HepG2 (cell line): ENCODE measurements around the gene ELAC2. TPM values are rescaled to one million over a fixed set of nuclear protein-coding genes. Genes with fewer than 3 reads are reported as not detected.

Experiments
- ATAC-seq: fragments of 200-7000 bp; cut with Tn5 transposase; 3 replicates; pipeline ENCODE4 v1.9.1; 2020; ENCODE audit warnings: mild to moderate bottlenecking, moderate library complexity
- BruUV-seq: library from RNA; stranded (reverse); fragments of 400-500 nt; replicated peaks from 2 replicates; lab custom pipeline; 2021; lab: Mats Ljungman, UMichigan
- CTCF ChIA-PET: fragments of 300-600 bp; formaldehyde crosslinking; extraction: SDS; loops from one replicate; lab custom pipeline; 2021; ENCODE audit warnings: low total read pairs, inconsistent platforms, low intra/inter-chr PET ratio; lab: Yijun Ruan, JAX
- POLR2A ChIA-PET: fragments of 350-600 bp; sonication (Branson Sonifier 250); formaldehyde crosslinking; loops from one replicate; lab custom pipeline; 2020; ENCODE audit warnings: antibody characterized with exemption, inconsistent platforms; lab: Yijun Ruan, JAX
- DNase-seq: peaks from one replicate; pipeline ENCODE4 v3.0.0-alpha.2; 2015; ENCODE audit warnings: low spot score
- FAIRE-seq: peaks from 3 replicates; lab custom pipeline; 2011; peaks lifted over from hg19 to GRCh38; lab: Jason Lieb, UNC
- H2AFZ ChIP-seq: one replicate; pipeline ENCODE4 v1.6.1; 2011; ENCODE audit warnings: low read length, inconsistent platforms
- H3K27ac ChIP-seq: fragments of 300-600 bp; 3 replicates; pipeline ENCODE4 v1.8.0; 2011; ENCODE audit warnings: mixed run types, mild to moderate bottlenecking, mixed read lengths, low read length, inconsistent platforms; ENCODE audit not compliant: insufficient read depth; ENCODE audit errors: extremely low read length
- H3K27me3 ChIP-seq, 2 experiments: fragments of 200-600 bp in 1 of 2; 2 replicates in 1 of 2; 3 replicates in 1 of 2; pipeline versions ENCODE4 v1.6.0 to v1.8.0; 2011; ENCODE audit warnings: low read length in 2 of 2, mild to moderate bottlenecking in 2 of 2, moderate library complexity in 2 of 2, inconsistent platforms in 1 of 2; ENCODE audit not compliant: insufficient read depth in 2 of 2, control insufficient read depth in 1 of 2
- H3K36me3 ChIP-seq, 2 experiments: fragments of 200-600 bp in 1 of 2; replicated peaks in 1 of 2; 2 replicates in 1 of 2; 3 replicates in 1 of 2; pipeline versions ENCODE4 v1.5.1 to v1.8.0; 2011; ENCODE audit warnings: low read length in 2 of 2, inconsistent platforms in 1 of 2; ENCODE audit not compliant: insufficient read depth in 2 of 2, control insufficient read depth in 1 of 2
- H3K4me1 ChIP-seq: 2 replicates; pipeline ENCODE4 v1.5.1; 2012; ENCODE audit warnings: low read length, inconsistent platforms; ENCODE audit not compliant: insufficient read depth
- H3K4me2 ChIP-seq: 2 replicates; pipeline ENCODE4 v1.6.0; 2011; ENCODE audit warnings: low read depth, low read length, inconsistent platforms
- H3K4me3 ChIP-seq, 3 experiments: fragments of 200-600 bp in 1 of 3; sonication (generic), shearing (Covaris generic) in 1 of 3; replicated peaks in 1 of 3; 2 replicates each; pipeline ENCODE4 v1.5.1; 2011 to 2016; ENCODE audit warnings: low read length in 3 of 3, inconsistent platforms in 2 of 3, low read depth in 2 of 3, mild to moderate bottlenecking in 2 of 3, control low read depth in 1 of 3, mixed read lengths in 1 of 3; ENCODE audit not compliant: insufficient read depth in 1 of 3
- H3K79me2 ChIP-seq: one replicate; pipeline ENCODE4 v1.6.1; 2011; ENCODE audit warnings: low read length, inconsistent platforms; ENCODE audit not compliant: insufficient read depth
- H3K9ac ChIP-seq: 2 replicates; pipeline ENCODE4 v1.6.0; 2011; ENCODE audit warnings: mild to moderate bottlenecking, low read depth, low read length, inconsistent platforms; ENCODE audit not compliant: insufficient read depth
- H3K9me3 ChIP-seq: 2 replicates; pipeline ENCODE4 v1.5.1; 2012; ENCODE audit warnings: mild to moderate bottlenecking, low read length
- H4K20me1 ChIP-seq: 2 replicates; pipeline ENCODE4 v1.6.0; 2011; ENCODE audit warnings: inconsistent platforms, mild to moderate bottlenecking, low read length, moderate library complexity; ENCODE audit not compliant: insufficient read depth
- CSRNP1 ChIP-seq: sonication (generic); formaldehyde crosslinking; IDR thresholded peaks from 2 replicates; pipeline ENCODE4 v1.8.1; 2023; ENCODE audit warnings: mild to moderate bottlenecking, missing genetic modification reagents
- DR1 ChIP-seq: sonication (generic); formaldehyde crosslinking; IDR thresholded peaks from 2 replicates; pipeline ENCODE4 v1.8.0; 2021; ENCODE audit warnings: mild to moderate bottlenecking, missing genetic modification reagents, inconsistent platforms
- HOXA9 ChIP-seq: sonication (generic); formaldehyde crosslinking; IDR thresholded peaks from 2 replicates; pipeline ENCODE4 v1.8.1; 2022; ENCODE audit warnings: missing genetic modification reagents, mild to moderate bottlenecking, moderate library complexity, borderline replicate concordance
- PBX2 ChIP-seq: IDR thresholded peaks from 2 replicates; pipeline ENCODE4 v1.6.1; 2016; ENCODE audit warnings: control low read depth
- RBAK ChIP-seq: sonication (generic); formaldehyde crosslinking; IDR thresholded peaks from 2 replicates; pipeline ENCODE4 v1.5.1; 2020; ENCODE audit warnings: mild to moderate bottlenecking, missing genetic modification reagents
- SAFB2 ChIP-seq: sonication (generic); formaldehyde crosslinking; IDR thresholded peaks from 2 replicates; pipeline ENCODE4 v1.5.1; 2020; ENCODE audit warnings: missing genetic modification reagents, low read depth, mild to moderate bottlenecking, borderline replicate concordance
- SMAD3 ChIP-seq: sonication (generic); formaldehyde crosslinking; IDR thresholded peaks from 2 replicates; pipeline ENCODE4 v1.4.0; 2020; ENCODE audit warnings: missing genetic modification reagents
- TMF1 ChIP-seq: sonication (generic); formaldehyde crosslinking; IDR thresholded peaks from 2 replicates; pipeline ENCODE4 v1.8.1; 2022; ENCODE audit warnings: low read depth, missing genetic modification reagents
- ZNF274 ChIP-seq: sonication (generic); formaldehyde crosslinking; IDR thresholded peaks from 2 replicates; pipeline ENCODE4 v1.5.1; 2020; ENCODE audit warnings: mild to moderate bottlenecking, missing genetic modification reagents
- WGBS: methylation state at CpG from one replicate; pipeline ENCODE4 v1.1.6; 2017; ENCODE audit warnings: low lambda C conversion rate; 5-methylcytosine and 5-hydroxymethylcytosine counted together
- in situ Hi-C: cut with HindIII; loops from 2 replicates; pipeline ENCODE4 v1.10.0; 2017; ENCODE audit warnings: low pct_unique_long_range_greater_than_20kb; ENCODE audit not compliant: extremely low pct_ligation_motif_present
- intact Hi-C: fragments of 100-400 bp; cut with micrococcal nuclease; formaldehyde crosslinking; loops from one replicate; pipeline ENCODE4 v1.10.0; 2022; ENCODE audit not compliant: unreplicated experiment
- polyA plus RNA-seq, 8 experiments: library from polyadenylated mRNA; depleted of rRNA in 3 of 8; stranded (reverse) in 7 of 8; unstranded in 1 of 8; fragments of >200 nt; fragmentation: Illumina TruSeq in 4 of 8; extraction: Trizol in 4 of 8; gene quantifications; 2 replicates each; pipeline versions ENCODE4 v1.2.1 to v1.2.3, GENCODE V29; 2011 to 2016; ENCODE audit warnings: low read depth in 4 of 8, missing spikeins in 1 of 8, mixed read lengths in 1 of 8; ENCODE audit not compliant: insufficient read depth in 1 of 8
- total RNA-seq, 5 experiments: library from RNA; depleted of rRNA; stranded (reverse); fragments of >200 nt; fragmentation: Illumina TruSeq; extraction: Trizol; gene quantifications; 2 replicates each; pipeline ENCODE4 v1.2.3, GENCODE V29; 2016; ENCODE audit warnings: low read depth in 1 of 5
- TF ChIP-seq, protein P1 (sequence below): sonication (generic); formaldehyde crosslinking; IDR thresholded peaks from 2 replicates; pipeline ENCODE4 v1.5.0; 2020; ENCODE audit warnings: mild to moderate bottlenecking, missing genetic modification reagents, moderate library complexity
- TF ChIP-seq, protein P2 (sequence below): sonication (generic); formaldehyde crosslinking; IDR thresholded peaks from 2 replicates; pipeline ENCODE4 v1.4.0; 2020; ENCODE audit warnings: mild to moderate bottlenecking, low read depth, missing genetic modification reagents

The ELAC2 gene
- total and polyA plus RNA-seq, 2 of the 13 experiments (the other 11 are each of a cell fraction or from before 2014, with no cell fraction given): 35.6 to 50.4 TPM

- BruUV-seq: no TSS peak
- H3K4me2 ChIP-seq: no peak overlapping the region
- no peak overlapping the region for H3K27ac ChIP-seq
- no peak for DNase-seq
- H3K9me3 ChIP-seq: peaks cover 14% of the 10 kb centered on the region
- 0 out of 2 replicates have a peak, but pooled peaks cover 3% of the 10 kb centered on the region for H3K4me1 ChIP-seq
- ChIA-PET CTCF (no interaction called here), POLR2A (no interaction called here)
- no peak overlapping the region for H3K9ac ChIP-seq
- no peak overlapping the region for H3K4me3 ChIP-seq
- in situ Hi-C loops: no loop called here
- TF ChIP-seq, protein P1, sequence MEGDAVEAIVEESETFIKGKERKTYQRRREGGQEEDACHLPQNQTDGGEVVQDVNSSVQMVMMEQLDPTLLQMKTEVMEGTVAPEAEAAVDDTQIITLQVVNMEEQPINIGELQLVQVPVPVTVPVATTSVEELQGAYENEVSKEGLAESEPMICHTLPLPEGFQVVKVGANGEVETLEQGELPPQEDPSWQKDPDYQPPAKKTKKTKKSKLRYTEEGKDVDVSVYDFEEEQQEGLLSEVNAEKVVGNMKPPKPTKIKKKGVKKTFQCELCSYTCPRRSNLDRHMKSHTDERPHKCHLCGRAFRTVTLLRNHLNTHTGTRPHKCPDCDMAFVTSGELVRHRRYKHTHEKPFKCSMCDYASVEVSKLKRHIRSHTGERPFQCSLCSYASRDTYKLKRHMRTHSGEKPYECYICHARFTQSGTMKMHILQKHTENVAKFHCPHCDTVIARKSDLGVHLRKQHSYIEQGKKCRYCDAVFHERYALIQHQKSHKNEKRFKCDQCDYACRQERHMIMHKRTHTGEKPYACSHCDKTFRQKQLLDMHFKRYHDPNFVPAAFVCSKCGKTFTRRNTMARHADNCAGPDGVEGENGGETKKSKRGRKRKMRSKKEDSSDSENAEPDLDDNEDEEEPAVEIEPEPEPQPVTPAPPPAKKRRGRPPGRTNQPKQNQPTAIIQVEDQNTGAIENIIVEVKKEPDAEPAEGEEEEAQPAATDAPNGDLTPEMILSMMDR (CRISPR knock-in tag): no peak
- no peak for TF ChIP-seq CSRNP1 (CRISPR knock-in tag)
- no peak for TF ChIP-seq SMAD3
- TF ChIP-seq, protein P2, sequence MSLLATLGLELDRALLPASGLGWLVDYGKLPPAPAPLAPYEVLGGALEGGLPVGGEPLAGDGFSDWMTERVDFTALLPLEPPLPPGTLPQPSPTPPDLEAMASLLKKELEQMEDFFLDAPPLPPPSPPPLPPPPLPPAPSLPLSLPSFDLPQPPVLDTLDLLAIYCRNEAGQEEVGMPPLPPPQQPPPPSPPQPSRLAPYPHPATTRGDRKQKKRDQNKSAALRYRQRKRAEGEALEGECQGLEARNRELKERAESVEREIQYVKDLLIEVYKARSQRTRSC (CRISPR knock-in tag): no peak
- no peak for TF ChIP-seq SAFB2 (CRISPR knock-in tag)
- TF ChIP-seq DR1: no peak
- TF ChIP-seq PBX2 (CRISPR knock-in tag): no peak
- no peak for TF ChIP-seq TMF1
- TF ChIP-seq ZNF274 (CRISPR knock-in tag): no peak
- no peak for TF ChIP-seq HOXA9
- no peak for TF ChIP-seq RBAK (CRISPR knock-in tag)
- H2AFZ ChIP-seq: no peak overlapping the region
- intact Hi-C loops: loop anchor here (10.0 kb wide), 1 partner anchor 56 kb away; no protein-coding TSS in a partner anchor
- WGBS: 3% methylated on average over 4 of the region's 4 CpGs
- peaks cover 0 to 5% of the 10 kb centered on the region in 2 experiments; a peak in 1 of 5 replicates for H3K27me3 ChIP-seq
- ATAC-seq: no peak
- no peaks in the 10 kb centered on the region for H3K36me3 ChIP-seq
- H4K20me1 ChIP-seq: no peaks in the 10 kb centered on the region
- FAIRE-seq: no peak
- no peaks in the 10 kb centered on the region for H3K79me2 ChIP-seq
Measured at GRCh38 chr17:13038931-13039665, 21.3 kb upstream of the ELAC2 start.
